ENCODE measurements around the gene TMC2. TPM values are rescaled to one million over a fixed set of nuclear protein-coding genes. Genes with fewer than 3 reads are reported as not detected.

TMC2 gene
- total and polyA plus RNA-seq, 2 of the 8 experiments (the other 6 are each of a cell fraction or from before 2014, with no cell fraction given) = not detected

GRCh38 chr20:2619337-2619736, 83.0 kb downstream of the TMC2 start (continued):
- TF ChIP-seq CTBP2 (IDR thresholded peaks at IDR 0.05; ENCODE audit: borderline replicate concordance, insufficient read depth, insufficient read length, low read length) (no peak), TEAD4 (IDR thresholded peaks at IDR 0.05; ENCODE audit: low read depth, low read length) (no peak), NRF1 (IDR thresholded peaks at IDR 0.05; ENCODE audit: low read depth, low read length) (no peak), TAF7 (optimal IDR thresholded peaks at IDR 0.05; ENCODE audit: borderline replicate concordance, low read depth, low read length) (no peak), SP2 (IDR thresholded peaks at IDR 0.05; ENCODE audit: low read length) (no peak)

Measured in H1 (cell line).